Esophagus (tissue), 2 donors: ENCODE results near the gene TPPP. TPM values are rescaled to one million over a fixed set of nuclear protein-coding genes. Genes with fewer than 3 reads are reported as not detected.

ENCODE experiments used
- H3K27ac ChIP-seq, 2 donors: one replicate each; pipeline ENCODE4 v1.5.1; 2013; ENCODE audit warnings: low read depth in 2 of 2, mild to moderate bottlenecking in 2 of 2, inconsistent platforms in 1 of 2, low read length in 1 of 2, moderate library complexity in 1 of 2
- H3K27me3 ChIP-seq, 2 donors: one replicate each; pipeline ENCODE4 v1.6.1; 2013; ENCODE audit warnings: low read length in 2 of 2, control low read depth in 1 of 2, mild to moderate bottlenecking in 1 of 2; ENCODE audit not compliant: insufficient read depth in 2 of 2, control insufficient read depth in 1 of 2
- H3K36me3 ChIP-seq, 2 donors: one replicate each; pipeline ENCODE4 v1.6.1; 2013; ENCODE audit warnings: low read length in 1 of 2; ENCODE audit not compliant: control insufficient read depth in 2 of 2, insufficient read depth in 2 of 2
- H3K4me1 ChIP-seq, 2 donors: one replicate each; pipeline ENCODE4 v1.6.1; 2013; ENCODE audit warnings: low read length in 1 of 2; ENCODE audit not compliant: control insufficient read depth in 2 of 2, insufficient read depth in 2 of 2
- H3K4me3 ChIP-seq, 2 donors: one replicate each; pipeline ENCODE4 v1.5.1; 2013; ENCODE audit warnings: low read length in 2 of 2, mild to moderate bottlenecking in 2 of 2, low read depth in 1 of 2, moderate library complexity in 1 of 2
- H3K9me3 ChIP-seq, 2 donors: one replicate each; pipeline ENCODE4 v1.6.1; 2013; ENCODE audit warnings: mild to moderate bottlenecking in 2 of 2, low read depth in 1 of 2, low read length in 1 of 2, moderate library complexity in 1 of 2; ENCODE audit not compliant: control insufficient read depth in 2 of 2, insufficient read depth in 1 of 2
- whole genome bisulfite sequencing, 2 donors: extraction: QIAGEN DNeasy Blood & Tissue Kit; methylation state at CpG; one replicate each; pipeline ENCODE4 v1.1.7; 2013; 5-methylcytosine and 5-hydroxymethylcytosine counted together
- polyA plus RNA-seq, 2 donors: library from polyadenylated mRNA; stranded (reverse); fragments of 200-250 nt; gene quantifications; one replicate each; pipeline ENCODE4 v1.2.3, GENCODE V29; 2013
- donor health status: healthy with polysubstance abuse.
- donor health status: Bipolar disorder and iron deficiency.

The TPPP gene
- polyA plus RNA-seq, 2 donors: 1.7 to 2.7 TPM

GRCh38 chr5:673161-673830 is 19.9 kb downstream of the TPPP start:
- H3K27me3 ChIP-seq: no peaks in the 10 kb centered on the region
- H3K27ac ChIP-seq: peak overlapping the region in 1 of 2 donors; percentile 42
- no peak overlapping the region for H3K4me3 ChIP-seq
- WGBS, 2 donors: 35 to 36% methylated on average over 17 to 19 of the region's 19 CpGs
- peaks cover 23 to 30% of the 10 kb centered on the region in 2 donors for H3K4me1 ChIP-seq
- H3K36me3 ChIP-seq: peaks cover 0 to 4% of the 10 kb centered on the region in 2 donors
- no peaks in the 10 kb centered on the region for H3K9me3 ChIP-seq

DNA sequence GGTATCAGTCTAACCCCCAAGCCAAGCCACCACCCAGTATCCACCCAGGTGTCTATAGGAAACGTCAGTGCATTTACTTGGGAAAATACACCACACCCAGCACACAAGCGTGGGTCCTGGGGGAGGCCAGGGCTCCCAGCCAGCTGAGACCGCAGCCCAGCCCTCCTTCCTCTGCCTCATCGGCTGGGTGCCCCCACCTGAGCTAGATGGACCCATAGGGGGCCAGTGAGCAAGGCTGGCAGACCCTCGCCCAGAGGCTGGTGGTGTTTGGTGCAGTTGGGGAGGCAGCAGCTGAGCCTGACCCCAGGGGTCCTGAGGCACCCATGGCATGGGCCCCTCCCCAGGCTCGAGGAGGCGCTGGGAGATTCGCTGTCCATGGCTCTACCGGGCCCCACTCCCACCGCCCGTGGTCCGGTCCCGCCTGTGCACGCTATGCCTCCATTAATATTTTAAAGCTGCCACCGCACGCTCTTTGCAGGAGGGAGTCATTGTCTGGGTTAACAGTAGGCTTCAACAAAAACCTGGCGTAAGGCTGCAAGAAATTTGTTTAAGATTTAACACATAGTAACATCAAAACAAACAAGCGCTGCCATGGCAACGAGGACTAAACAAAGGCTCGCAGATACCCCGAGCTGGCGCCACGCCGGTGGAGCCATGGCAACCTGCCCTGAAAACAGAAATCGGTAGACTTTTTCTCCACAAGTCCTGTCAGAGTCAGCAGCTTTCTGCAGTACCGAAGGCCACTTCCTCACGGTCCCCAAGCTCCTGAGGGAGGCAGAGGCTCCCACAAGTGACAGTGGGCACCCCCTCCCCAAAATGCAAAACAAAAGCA is 20.6 kb downstream of the TPPP start:
- WGBS, 2 donors: 4 to 9% methylated on average over 27 of the region's 27 CpGs
- Histone ChIP-seq H3K9me3 (no peaks in the 10 kb centered on the region), H3K36me3 (peaks cover 0 to 4% of the 10 kb centered on the region in 2 donors), H3K27ac (peak overlapping the region; percentile 2 to 42), H3K4me1 (peaks cover 23 to 30% of the 10 kb centered on the region in 2 donors), H3K27me3 (no peaks in the 10 kb centered on the region), H3K4me3 (no peak overlapping the region)

- Histone ChIP-seq H3K36me3 (peaks cover 0 to 3% of the 10 kb centered on the region in 2 donors), H3K9me3 (no peaks in the 10 kb centered on the region), H3K4me1 (peaks cover 23 to 30% of the 10 kb centered on the region in 2 donors), H3K27me3 (no peaks in the 10 kb centered on the region), H3K27ac (peak overlapping the region; percentile 2 to 14), H3K4me3 (no peak overlapping the region)
- 18 to 24% methylated on average over 26 to 27 of the region's 27 CpGs for WGBS, 2 donors
These were observed 21.5 kb downstream of the TPPP start for GRCh38 chr5:671459-672328.

- no peaks in the 10 kb centered on the region for H3K27me3 ChIP-seq
- no peaks in the 10 kb centered on the region for H3K9me3 ChIP-seq
- H3K4me3 ChIP-seq: no peak overlapping the region
- peaks cover 23 to 30% of the 10 kb centered on the region in 2 donors for H3K4me1 ChIP-seq
- H3K36me3 ChIP-seq: peaks cover 0 to 2% of the 10 kb centered on the region in 2 donors
- 57 to 61% methylated on average over 33 of the region's 33 CpGs for WGBS, 2 donors
- no peak overlapping the region for H3K27ac ChIP-seq
These were observed 22.5 kb downstream of the TPPP start for GRCh38 chr5:670396-671270.

DNA sequence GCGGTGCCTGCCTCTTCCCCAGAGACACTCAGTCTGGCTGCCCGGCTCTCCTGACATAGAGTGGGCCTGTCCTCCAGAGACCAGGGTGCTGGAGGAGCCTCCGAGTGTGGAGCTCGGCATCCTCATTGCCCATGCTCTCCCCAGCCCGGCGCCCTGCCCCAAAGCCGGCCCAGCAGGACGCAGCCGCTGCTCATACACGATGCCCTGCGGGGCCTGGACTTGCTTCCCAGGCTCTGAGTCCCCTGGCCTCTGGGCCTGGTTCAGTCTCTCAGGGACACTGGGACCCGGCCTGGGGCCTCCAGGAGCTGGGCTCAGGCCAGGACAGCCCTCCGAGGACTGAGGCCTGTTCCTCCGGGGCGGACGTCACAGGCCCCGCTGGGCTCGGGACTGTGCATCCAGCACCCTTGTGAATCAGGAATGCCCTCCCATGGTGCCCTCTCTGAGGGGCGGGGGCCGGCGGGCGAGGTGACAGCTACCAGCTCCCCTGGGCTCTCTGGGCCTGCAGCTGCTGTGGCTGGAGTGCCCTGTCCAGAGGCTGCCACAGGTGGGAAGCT is 23.2 kb downstream of the TPPP start:
- Histone ChIP-seq H3K27me3 (no peaks in the 10 kb centered on the region), H3K36me3 (peaks cover 0 to 5% of the 10 kb centered on the region in 2 donors), H3K4me1 (peaks cover 23 to 30% of the 10 kb centered on the region in 2 donors), H3K4me3 (no peak overlapping the region), H3K9me3 (no peaks in the 10 kb centered on the region), H3K27ac (no peak overlapping the region)
- 83 to 88% methylated on average over 22 of the region's 22 CpGs for WGBS, 2 donors

DNA sequence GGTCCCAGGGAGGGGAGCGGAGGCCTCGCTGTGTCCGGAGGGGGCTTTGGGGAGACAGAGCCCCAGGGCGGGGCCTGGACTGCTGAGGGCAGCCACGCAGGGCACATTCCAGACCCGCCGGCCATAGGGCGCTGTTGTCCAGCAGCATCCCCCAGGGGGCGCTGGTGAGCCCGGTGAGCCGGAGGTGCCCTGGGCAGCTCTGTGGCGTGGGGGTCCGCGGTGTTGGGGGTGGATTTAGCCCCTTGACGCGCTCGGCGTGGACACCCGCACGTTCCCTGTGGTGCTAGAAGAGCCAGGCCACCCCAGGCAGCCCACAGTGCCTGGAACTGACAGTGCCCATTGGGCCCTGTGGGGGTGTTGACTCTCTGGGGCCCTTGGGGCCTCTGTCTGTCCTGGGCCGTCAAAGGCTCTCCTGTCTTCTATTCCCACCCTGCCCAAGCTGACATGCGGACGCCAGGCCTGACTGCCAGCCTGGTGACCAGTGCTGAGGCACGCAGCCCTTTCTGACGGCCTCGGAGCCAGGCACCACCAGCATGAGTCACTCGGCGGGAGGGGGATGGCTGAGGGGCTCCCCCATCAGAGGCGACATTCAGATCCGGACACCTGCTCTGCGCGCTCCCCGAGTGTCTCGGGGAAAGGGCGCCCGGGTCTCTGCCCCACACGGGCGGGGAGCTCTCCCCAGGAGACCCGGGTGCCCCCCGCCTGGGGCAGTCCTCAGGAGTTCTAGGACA is 23.9 kb downstream of the TPPP start:
- Histone ChIP-seq H3K36me3 (peaks cover 0 to 9% of the 10 kb centered on the region in 2 donors), H3K4me3 (no peak overlapping the region), H3K9me3 (no peaks in the 10 kb centered on the region), H3K27me3 (no peaks in the 10 kb centered on the region), H3K27ac (peak overlapping the region in 1 of 2 donors; percentile 9), H3K4me1 (peaks cover 19 to 31% of the 10 kb centered on the region in 2 donors)
- WGBS, 2 donors: 65 to 71% methylated on average over 30 to 40 of the region's 40 CpGs

DNA sequence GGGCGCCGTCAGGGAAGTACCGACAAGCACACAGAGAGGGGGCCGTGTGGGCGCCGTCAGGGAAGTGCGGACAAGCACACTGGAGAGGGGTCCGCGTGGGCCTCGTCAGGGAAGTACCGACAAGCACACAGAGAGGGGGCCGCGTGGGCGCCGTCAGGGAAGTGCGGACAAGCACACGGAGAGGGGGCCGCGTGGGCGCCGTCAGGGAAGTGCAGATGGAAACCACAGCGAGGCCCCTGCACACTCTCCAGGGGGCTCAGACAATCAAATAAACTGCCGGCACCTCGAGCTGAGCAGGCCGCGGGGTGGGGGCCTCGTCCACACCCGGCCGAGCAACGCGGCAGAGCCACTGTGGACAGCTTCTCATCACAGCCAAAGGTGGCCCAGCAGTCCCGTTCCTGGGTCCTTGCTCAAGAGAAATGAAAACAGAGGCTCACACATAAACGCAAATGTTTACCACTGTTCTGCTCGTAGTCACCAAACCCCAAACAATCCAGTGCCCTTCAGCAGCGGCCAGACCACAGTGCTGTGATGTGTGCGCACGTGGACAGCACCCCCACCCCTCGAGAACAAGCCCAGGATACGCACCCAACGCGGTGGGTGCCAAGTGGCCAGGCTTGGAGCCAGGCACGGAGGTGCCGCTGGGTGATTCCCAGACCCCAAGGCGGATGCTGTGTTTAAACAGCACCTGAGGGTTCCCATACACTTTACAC is 24.7 kb downstream of the TPPP start:
- Histone ChIP-seq H3K36me3 (peaks cover 0 to 9% of the 10 kb centered on the region in 2 donors), H3K4me3 (no peak overlapping the region), H3K27ac (no peak overlapping the region), H3K27me3 (no peaks in the 10 kb centered on the region), H3K9me3 (no peaks in the 10 kb centered on the region), H3K4me1 (peaks cover 12 to 29% of the 10 kb centered on the region in 2 donors)
- WGBS, 2 donors: 81 to 85% methylated on average over 41 to 44 of the region's 44 CpGs
